Retinal pigment epithelial cell (primary cell): ENCODE results near the gene CLSTN2.

Experiments used
- DNase-seq: peaks from one replicate; pipeline ENCODE4 v3.0.0-alpha.2; 2010; ENCODE audit warnings: low read depth
- H3K4me3 ChIP-seq: 2 replicates; pipeline ENCODE4 v1.5.1; 2011; ENCODE audit warnings: mild to moderate bottlenecking, low read length, control low read depth, moderate library complexity
- TF ChIP-seq, protein P1 (sequence below): conservative IDR thresholded peaks from 2 replicates; pipeline ENCODE4 v1.5.1; 2011; ENCODE audit warnings: low read depth, low read length, control low read depth, inconsistent platforms

CLSTN2 gene

GRCh38 chr3:140510303-140510861 lies 575.4 kb downstream of the CLSTN2 start:
- no peak overlapping the region for H3K4me3 ChIP-seq
- no peak for DNase-seq
- TF ChIP-seq, protein P1, sequence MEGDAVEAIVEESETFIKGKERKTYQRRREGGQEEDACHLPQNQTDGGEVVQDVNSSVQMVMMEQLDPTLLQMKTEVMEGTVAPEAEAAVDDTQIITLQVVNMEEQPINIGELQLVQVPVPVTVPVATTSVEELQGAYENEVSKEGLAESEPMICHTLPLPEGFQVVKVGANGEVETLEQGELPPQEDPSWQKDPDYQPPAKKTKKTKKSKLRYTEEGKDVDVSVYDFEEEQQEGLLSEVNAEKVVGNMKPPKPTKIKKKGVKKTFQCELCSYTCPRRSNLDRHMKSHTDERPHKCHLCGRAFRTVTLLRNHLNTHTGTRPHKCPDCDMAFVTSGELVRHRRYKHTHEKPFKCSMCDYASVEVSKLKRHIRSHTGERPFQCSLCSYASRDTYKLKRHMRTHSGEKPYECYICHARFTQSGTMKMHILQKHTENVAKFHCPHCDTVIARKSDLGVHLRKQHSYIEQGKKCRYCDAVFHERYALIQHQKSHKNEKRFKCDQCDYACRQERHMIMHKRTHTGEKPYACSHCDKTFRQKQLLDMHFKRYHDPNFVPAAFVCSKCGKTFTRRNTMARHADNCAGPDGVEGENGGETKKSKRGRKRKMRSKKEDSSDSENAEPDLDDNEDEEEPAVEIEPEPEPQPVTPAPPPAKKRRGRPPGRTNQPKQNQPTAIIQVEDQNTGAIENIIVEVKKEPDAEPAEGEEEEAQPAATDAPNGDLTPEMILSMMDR = no peak

DNA sequence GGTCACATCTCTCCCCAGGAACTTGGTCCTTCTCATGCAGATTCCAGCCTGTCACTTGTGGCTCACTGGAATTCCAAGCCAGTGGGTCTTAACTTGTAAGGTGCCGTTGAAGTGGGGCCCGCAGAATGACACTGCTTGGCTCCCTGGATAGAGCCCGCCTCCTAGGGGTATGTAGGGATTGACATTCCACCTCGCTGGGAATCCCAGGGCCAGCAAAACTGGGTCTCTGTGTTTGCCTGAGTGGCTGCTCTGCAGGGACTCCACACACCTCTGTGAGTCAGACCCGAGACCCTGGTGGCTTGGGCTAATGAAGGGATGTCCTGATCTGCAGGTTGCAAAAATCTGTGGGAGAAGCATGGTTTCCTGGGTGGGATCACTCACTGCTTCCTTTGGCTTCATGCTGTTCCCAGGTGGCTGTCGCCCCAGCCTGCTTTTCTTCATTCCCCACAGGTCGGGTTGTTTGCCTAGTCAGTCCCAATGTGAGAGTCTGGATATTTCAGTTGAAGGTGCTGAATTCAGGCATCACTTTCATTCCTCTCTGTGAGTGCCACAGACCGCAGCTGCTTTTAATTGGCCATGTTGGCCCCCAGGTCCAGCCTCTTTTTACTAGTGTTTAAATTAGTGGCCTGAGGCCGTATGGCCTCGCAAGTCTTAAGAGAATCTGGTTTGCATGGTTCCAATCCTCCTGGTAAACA lies 586.9 kb downstream of the CLSTN2 start:
- DNase-seq = no peak
- TF ChIP-seq, protein P1 = no peak
- H3K4me3 ChIP-seq = no peak overlapping the region

DNA sequence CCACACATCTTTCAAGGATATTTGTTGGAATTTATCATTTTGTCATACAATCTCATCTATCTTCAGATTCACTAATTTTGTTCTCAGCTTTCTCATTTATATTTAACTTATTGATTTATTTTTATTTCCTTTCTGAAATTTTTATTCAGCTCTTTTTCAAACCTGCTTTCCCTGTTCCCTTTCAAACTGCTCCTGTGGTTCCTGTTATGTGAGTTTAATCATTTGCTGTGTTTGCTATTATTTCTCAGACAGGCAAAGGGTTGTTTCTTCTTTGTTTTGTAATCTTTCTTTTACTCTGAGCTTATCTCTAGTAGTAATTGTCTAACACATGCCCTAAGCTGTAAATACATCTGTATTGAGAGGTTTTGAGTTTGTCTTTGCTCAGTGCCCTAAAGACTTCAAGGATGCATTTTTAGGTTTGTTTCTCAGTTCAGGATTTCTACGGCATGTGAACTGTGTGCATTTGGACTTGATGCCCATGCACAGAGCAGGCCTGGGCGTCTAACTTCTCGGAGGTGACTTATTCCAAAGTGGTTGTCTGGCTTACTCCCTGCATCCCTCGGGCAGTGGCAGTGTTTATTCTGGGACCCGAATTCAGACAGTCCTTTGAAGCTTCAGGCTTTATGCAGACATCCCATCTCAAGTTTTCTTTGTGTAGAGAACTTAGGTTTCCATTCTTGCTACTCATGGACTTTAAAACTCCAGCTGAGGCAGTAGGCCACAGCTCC lies 587.8 kb downstream of the CLSTN2 start:
- DNase-seq = no peak
- no peak overlapping the region for H3K4me3 ChIP-seq
- TF ChIP-seq, protein P1 = no peak

DNA sequence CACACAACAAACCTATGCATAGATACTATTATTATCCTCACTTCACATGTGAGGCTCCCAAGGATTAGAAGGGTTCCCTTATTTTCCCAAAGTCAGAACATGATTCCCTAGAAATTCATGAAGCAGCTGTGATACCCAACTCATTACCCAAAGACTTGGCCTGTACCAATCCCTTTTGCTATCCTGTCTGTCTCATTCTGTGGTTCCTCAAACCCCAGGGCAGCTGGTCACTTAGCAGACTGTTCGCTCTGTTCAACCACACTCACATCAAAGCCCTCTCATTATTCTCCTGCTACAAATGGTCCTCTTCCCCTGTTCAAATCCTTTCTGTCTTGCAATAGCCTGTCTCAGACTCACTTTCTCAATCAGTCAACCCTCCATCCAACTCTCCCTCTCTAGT lies 588.6 kb downstream of the CLSTN2 start:
- TF ChIP-seq, protein P1 = no peak
- no peak overlapping the region for H3K4me3 ChIP-seq
- DNase-seq = no peak

DNA sequence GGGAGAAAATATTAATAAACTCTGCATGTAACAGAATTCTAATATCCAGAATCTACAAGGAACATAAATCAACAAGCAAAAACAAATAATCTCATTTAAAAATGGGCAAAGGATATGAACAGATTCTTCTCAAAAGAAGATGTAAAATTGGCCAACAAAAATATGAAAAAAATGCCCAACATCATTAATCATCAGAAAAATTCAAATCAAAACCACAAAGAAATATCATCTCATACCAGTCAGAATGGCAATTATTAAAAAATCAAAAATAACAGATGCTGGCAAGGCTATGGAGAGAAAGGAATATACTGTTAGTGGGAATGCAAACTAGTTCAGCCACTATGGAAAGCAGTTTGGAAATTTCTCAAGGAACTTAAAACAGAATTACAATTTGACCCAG lies 592.2 kb downstream of the CLSTN2 start:
- TF ChIP-seq, protein P1 = no peak
- no peak overlapping the region for H3K4me3 ChIP-seq
- no peak for DNase-seq

- H3K4me3 ChIP-seq = no peak overlapping the region
- TF ChIP-seq, protein P1 = no peak
- DNase-seq = peak; percentile 65
Observed at GRCh38 chr3:140529096-140529495, 594.1 kb downstream of the CLSTN2 start.
